Stimulated activated CD4-positive, alpha-beta T cell treated with anti-CD3 and anti-CD28 coated beads, TNF-alpha, amount 100 ng/mL, for 24 hours (primary cell): ENCODE data around the gene ZBTB17.
A peak's percentile ranks its signal among the peaks of the same experiment; 100 is the strongest.

Experiments
- DNase-seq, 3 experiments: peaks; one replicate each; pipeline ENCODE4 v3.0.0-alpha.2; 2020; ENCODE audit warnings: low read depth in 3 of 3

The ZBTB17 gene

DNA sequence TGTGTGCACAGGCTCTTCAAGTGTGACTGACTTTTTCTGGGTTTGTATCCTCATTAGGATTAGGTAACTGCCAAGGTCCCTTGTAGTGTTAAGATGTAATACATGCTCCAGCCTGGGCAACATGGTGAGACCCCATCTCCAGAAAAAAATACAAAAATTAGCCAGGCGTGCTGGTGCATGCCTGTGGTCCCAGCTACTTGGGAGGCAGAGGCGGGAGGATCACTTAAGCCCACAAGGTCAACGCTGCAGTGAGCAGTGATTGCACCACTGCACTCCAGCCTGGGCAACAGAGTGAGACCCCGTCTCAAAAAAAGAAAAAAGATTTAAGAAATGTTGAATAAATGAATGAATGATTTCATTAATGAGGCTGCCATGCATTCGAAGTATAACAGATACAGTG is 15.1 kb downstream of the ZBTB17 start:
- no peak for DNase-seq

DNA sequence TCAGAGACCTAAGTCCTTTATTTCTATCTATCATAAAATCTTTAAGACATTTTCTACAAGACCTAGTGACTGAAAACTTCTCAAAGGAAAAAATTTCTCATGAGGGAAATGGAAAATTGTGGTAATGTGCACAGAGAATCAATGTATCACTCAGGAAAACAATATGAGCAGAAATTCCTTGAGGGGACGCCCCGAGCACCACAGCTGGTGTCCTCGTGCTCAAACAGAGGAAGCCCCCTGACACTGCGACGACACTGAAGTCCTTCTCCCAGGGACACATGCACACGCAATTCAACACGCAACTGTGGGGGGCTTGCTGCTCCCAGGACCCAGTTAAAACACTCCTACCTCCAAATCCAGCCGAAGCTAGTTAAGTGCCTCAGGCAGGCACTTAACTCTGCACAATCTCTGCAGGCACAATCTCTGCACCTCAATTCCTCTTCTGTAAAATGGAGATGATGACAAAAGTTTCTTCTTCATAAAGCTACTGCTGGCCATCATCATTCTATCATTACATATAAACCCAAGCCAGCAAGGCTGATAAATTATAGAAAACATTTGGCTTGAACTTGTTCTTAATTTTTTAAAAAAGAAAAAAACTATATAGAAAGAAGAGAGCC is 16.0 kb downstream of the ZBTB17 start:
- DNase-seq: no peak

DNA sequence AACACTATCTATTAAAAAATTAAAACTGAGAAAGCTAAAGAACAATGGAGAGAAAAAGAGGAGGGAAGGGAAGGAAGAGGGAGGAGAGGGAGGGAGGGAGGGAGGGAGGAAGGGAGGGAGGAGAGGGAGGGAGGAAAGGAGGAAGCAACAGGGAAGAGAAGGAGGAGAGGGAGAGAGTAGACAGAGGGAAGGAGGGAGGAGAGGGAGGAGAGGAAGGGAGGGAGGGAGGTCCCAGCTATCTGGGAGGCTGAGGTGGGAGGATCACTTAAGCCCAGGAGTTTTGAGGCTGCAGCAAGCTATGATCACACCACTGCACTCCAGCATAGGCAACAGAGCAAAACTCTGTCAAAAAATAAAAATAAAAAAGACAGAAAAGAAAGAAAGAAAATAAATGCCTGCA is 16.5 kb downstream of the ZBTB17 start:
- DNase-seq: no peak

DNA sequence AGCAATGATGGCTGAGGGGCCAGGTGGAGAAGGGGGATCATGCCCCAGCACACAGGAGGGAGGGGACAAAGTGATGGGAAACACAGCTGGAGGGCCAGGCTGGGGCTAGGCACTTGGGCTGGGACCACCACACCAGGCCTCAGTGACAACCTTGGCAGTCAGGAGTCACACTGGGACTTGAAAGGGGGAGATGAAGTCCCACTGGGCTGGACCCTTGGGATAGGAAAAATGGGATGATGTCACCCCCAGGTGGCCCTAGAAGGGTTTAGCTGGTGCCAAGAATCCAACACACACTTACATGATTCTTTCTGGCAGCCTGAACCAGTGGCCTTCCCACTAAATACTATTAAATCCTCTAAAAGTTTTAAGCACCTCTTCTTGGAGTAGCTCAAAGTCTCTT is 17.1 kb downstream of the ZBTB17 start:
- no peak for DNase-seq

- no peak for DNase-seq
Observed at GRCh38 chr1:15958111-15958510, 17.8 kb downstream of the ZBTB17 start.

GRCh38 chr1:15957221-15958095 is 18.4 kb downstream of the ZBTB17 start:
- DNase-seq: no peak

DNA sequence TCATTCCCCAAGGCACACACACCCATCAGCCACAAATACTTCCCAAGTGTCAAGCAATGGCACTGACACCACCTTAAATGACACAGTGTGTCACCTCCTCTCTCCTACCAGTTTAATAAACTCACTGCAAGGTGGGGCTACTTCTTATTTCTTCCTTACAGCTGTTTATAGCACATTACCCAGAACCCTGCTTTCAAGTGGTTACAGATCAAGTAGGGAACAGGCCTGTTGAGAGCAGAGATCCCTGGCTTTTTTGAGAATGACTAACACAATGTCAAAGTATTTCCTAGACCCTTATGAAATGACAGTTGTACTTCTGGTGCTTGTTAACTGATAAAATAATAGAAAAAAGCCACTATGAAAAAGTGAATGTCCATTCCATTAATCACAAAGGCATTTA is 19.8 kb downstream of the ZBTB17 start:
- DNase-seq: no peak

- DNase-seq: no peak
Observed at GRCh38 chr1:15955552-15955951, 20.3 kb downstream of the ZBTB17 start.

DNA sequence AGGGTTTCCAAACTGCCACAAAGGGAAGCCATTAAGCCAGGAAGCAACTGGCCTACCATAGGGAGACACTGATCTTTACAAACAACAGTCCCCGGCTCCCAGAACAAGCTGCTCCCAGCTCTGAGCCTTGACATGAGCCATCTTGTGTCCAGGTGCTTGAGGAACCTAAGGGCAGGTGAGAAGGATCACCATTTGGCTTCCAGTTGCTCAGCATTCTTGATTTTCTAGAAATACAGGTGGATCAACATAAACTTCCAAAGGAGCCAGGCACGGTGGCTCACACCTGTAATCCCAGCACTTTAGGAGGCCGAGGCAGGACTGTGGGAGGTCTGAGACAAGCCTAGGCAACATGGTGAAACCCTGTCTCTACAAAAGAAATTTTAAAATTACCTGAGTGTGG is 21.6 kb downstream of the ZBTB17 start:
- no peak for DNase-seq

DNA sequence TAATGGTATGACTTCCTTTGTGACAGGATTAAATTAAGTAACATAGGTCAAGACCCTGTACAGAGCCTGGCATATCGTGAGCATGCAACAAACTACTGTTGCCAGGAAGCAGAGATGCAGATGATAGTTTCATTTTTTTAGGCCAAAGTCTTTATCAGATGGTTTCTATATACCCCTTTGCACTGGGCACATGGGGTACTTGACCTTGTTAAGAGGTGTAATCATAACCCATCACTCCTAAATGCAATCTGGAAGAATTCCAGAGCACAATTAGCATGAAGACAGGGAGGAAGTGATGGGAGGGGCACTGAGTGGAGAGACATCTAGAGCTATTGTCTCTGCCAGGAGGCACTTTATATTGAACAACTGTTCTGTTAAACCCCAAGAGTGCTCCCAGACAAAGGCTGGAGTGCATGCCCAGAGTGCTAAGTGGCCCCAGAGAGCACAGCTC is 22.1 kb downstream of the ZBTB17 start:
- no peak for DNase-seq

GRCh38 chr1:15953294-15953771 is 22.6 kb downstream of the ZBTB17 start:
- DNase-seq: no peak

GRCh38 chr1:15952317-15953258 is 23.3 kb downstream of the ZBTB17 start:
- no peak for DNase-seq

DNA sequence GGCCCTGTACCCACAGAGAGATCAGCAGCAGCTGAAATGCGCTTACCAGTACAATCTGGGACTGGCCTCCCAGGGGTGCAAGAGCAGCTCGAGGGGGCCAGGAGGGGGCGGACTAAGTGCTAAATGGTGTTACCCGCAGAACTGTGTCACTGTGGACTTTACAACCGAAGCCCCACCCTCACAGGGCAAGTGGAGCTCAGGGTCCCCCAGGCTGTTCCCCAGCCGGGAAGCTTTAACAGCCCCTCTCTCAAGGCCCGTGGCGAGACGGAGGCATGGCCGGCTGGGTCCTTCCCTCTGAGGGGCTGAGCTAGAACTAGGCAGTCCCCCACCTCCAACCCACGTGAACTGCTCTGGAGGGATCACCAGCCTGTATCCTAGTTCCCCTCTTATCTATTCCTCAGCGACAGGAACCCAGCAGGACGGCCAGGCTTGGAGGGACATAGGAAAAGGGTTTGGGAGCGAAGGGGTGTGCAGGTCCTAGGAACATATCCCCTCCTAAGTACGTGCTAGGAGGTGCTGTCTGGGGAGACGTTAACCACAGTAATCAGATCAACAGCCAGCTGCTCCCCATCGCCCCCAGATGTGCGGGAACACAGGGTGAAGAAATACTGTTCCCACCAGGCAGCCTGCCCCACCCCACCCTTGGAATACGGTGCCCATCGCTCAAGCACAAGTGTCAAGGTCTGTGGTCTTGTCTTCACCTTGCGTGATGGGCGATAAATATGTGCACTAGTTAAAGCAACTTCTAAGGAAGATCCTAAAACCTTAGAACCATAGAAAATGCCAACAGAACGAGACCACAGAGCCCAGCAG is 24.4 kb downstream of the ZBTB17 start:
- no peak for DNase-seq

DNA sequence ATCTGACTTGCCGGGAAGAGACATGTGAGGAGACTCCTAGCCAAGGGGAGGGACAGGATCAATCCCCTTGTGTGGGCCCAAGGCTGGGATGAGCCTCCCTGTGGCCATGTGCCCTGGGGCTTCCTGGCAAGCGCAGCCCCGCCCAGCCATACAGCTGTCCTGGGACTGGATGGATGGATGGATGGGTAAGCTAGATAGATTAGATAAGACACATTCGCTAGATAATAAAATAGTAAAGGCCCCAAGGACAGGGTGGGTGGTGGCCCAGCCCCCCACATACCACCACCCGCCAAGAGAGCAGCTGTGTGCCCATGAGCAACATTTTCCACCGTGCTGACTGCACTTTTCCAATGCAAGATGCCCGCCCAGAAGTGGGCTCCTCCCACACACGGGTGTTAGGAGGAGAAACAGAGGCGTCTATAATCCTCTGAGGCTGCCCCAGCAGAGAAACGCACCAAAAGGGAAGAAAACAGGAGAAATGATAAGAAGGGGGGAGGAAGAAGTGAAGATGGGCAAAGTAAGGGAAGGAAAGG is 25.1 kb downstream of the ZBTB17 start:
- peak; percentile 78 to 84 (median 78) for DNase-seq

GRCh38 chr1:15950302-15950701 is 25.6 kb downstream of the ZBTB17 start:
- DNase-seq: peak in 2 of 3 experiments; percentile 49 to 64

- DNase-seq: peak; percentile 73 to 88 (median 75)
Observed at GRCh38 chr1:15949453-15950245, 26.3 kb downstream of the ZBTB17 start.

GRCh38 chr1:15948595-15949452 is 27.1 kb downstream of the ZBTB17 start:
- peak in 1 of 3 experiments; percentile 52 for DNase-seq

DNA sequence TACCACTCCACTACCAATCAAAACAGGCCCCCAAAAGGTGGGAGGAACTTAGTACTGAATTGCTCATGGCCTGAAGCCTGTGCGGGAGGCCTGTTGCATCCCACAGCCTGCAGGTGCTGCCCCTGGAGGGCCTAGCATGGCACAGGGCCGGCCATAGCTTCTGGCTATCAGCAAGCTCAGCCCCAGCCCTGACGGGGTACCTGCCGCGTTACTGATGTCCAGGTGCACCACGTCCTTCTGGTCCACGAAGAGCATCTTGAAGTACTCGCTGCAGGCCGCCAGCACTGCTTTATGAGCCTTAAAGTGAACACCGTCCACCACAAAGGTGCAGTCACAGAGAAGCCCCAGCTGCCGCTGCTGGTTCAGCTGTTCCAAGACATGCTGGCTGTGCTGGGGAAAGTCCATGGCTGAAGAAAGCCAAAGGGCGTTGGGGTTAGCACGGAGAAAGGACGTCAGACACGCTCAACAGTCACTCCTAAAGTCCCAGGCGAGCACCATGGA is 27.8 kb downstream of the ZBTB17 start:
- DNase-seq: no peak
